ENCODE results near the gene C22orf42.
A peak's percentile ranks its signal among the peaks of the same experiment; 100 is the strongest.

Gene C22orf42, protein sequence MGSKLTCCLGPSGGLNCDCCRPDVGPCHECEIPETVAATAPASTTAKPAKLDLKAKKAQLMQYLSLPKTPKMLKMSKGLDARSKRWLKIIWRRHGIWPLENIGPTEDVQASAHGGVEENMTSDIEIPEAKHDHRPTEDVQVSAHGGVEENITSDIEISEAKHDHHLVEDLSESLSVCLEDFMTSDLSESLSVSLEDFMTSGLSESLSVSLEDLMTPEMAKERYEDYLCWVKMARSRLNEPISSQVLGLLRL

DNA sequence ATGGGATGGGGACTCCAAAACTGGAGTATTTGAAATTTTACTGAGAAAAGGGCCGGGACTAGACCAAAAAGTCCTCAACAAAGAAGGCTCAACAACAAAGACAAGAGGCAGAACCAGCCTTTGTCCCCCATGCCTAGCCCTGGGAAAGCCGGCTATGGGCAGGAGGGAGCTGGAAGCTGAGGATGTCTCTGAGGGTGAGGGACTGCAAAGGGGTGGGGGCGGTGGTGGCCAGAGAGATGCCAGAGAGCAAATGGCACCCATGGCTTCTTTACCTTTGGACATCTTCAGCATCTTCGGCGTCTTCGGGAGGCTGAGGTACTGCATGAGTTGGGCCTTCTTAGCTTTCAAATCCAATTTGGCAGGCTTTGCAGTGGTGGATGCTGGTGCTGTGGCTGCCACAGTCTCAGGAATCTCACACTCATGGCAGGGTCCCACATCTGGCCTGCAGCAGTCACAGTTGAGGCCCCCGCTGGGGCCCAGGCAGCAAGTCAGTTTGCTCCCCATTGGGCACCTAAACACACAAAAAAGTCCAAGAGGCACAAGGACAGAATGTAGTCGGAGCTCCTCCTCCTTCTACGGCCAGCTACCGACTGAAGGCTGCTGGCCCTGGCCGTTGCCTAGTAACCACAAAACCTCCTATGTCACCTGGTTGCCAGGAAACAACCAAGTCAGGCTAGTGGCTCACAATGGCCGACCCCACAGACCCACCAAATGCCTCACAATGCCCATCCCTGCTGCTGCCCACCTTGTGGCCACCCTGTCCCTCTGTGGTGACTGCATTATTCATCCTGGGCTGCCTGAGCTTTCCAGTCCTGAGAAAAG, at the start of gene C22orf42:
Gene C22orf42, minus strand, starts transcription at position 592 of the 822 bp plus-strand sequence. Its CDS starts 88 bp downstream, at position 504.
- no peaks in the 10 kb centered on the region for H3K9me3 Mint-ChIP-seq
- no peak within 1 kb of the TSS for H3K4me3 Mint-ChIP-seq
- H3K27ac Mint-ChIP-seq: no peak within 1 kb of the TSS
- H3K4me1 Mint-ChIP-seq (ENCODE audit: low read depth): peaks cover 3% of the 10 kb centered on the region
- no peaks in the 10 kb centered on the region for H3K36me3 Mint-ChIP-seq (ENCODE audit: low read depth)
- peaks cover 3% of the 10 kb centered on the region for H3K27me3 Mint-ChIP-seq
- intact Hi-C loops (cut with micrococcal nuclease): no loop called here

DNA sequence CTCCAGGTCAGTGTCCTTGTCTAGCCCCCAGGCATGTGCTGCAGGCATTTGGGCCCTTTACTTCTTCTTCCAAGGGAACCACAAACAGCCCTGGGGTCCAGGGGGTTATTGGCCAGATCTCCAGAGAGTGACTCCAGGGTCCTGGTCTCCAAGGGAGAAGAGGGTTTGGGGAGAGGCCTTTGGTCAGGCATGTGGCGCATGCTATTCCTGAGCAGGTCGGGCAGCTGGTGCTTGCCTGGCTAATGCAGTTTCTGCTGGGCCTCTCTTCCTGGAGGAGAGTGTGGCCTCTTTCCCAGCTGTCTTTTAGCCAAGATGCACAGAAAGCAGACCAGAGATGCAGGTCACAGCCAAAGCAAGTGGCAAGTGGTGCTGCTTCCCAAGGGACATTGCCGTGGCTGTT, 49.6 kb upstream of the C22orf42 start:
- Mint-ChIP-seq H3K9me3 (no peaks in the 10 kb centered on the region), H3K27me3 (peaks cover 24% of the 10 kb centered on the region), H3K4me1 (ENCODE audit: low read depth) (peaks cover 58% of the 10 kb centered on the region), H3K36me3 (ENCODE audit: low read depth) (no peaks in the 10 kb centered on the region), H3K27ac (no peak overlapping the region), H3K4me3 (no peak overlapping the region)
- intact Hi-C loops (cut with micrococcal nuclease): no loop called here

DNA sequence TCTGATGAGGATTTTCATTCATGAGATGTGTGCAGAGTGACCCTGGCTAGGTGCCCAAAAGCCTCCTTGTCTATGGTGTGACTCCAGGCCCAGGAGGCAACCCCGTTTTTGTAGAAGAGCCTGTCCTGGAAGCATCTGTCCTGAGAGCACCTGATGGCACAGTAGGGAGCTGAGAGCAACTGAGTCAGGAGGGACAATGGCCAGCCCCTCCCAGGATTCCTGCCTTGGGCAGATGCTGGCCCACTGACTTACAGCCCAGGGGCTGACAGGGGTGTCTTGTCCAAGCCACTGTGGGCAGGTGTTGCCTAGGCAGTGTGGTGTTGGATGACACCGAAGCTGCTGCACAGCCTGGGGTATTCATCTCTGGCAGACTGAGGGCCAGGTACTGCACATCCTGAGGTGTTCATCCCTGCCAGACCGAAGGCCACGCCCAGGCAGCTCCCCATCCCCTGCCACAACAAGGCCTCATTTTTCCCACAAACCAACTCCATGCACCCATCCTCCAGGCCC, 48.9 kb upstream of the C22orf42 start:
- Mint-ChIP-seq H3K36me3 (ENCODE audit: low read depth) (no peaks in the 10 kb centered on the region), H3K27me3 (peaks cover 30% of the 10 kb centered on the region), H3K4me3 (no peak overlapping the region), H3K27ac (no peak overlapping the region), H3K9me3 (no peaks in the 10 kb centered on the region), H3K4me1 (ENCODE audit: low read depth) (peaks cover 65% of the 10 kb centered on the region)
- intact Hi-C loops (cut with micrococcal nuclease): no loop called here

DNA sequence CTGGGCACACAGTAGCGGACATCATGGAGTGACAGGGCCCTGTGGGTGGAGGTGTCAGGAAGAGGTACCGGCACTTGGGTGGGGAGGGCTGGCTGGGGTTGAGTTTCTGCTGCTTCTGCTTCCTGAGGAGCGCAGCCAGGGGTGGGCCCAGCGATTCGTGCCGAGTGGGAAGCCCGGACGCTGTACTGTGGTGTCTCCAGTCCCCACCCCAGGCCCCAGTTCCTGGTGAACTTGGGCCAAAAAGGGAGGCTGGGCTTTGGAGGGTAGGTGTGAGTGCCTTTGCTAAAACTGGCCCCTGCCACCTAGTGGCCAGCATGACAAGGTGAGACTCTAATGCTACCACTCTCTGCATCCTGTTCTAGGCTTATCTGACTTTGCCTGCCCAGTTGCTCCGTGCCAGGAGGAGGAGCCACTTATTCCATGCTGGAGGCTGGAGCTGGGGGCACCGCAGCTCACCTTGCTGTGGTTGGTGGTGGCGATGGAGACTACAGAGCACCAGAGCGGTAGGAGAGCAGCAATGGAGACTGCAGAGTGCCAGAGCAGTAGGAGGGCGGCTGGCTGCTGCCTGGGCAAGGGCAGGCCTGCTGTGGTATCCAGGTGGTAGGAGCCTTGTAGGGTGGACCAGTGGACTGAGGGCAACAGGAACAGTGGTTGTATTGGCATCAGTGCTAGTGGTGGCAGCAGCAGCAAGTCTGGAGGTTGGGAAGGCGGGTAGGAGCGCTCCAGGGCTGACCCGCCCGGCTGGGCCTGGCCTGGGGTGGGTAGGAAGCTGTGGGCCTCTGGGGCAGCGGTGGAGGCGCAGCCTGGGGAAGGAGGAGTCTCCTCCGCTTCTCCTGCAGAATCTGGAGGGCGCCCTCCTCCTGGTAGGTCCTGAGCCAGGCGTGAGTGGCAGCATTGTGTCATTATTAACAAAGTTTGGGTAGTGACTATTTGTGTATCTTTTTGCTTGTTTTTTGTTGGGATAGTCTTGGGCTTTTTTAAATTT, 48.0 kb upstream of the C22orf42 start:
- Mint-ChIP-seq H3K36me3 (ENCODE audit: low read depth) (no peaks in the 10 kb centered on the region), H3K4me1 (ENCODE audit: low read depth) (peaks cover 74% of the 10 kb centered on the region), H3K9me3 (no peaks in the 10 kb centered on the region), H3K27ac (peak overlapping the region; percentile 71), H3K4me3 (no peak overlapping the region), H3K27me3 (peaks cover 39% of the 10 kb centered on the region)
- intact Hi-C loops (cut with micrococcal nuclease): no loop called here

DNA sequence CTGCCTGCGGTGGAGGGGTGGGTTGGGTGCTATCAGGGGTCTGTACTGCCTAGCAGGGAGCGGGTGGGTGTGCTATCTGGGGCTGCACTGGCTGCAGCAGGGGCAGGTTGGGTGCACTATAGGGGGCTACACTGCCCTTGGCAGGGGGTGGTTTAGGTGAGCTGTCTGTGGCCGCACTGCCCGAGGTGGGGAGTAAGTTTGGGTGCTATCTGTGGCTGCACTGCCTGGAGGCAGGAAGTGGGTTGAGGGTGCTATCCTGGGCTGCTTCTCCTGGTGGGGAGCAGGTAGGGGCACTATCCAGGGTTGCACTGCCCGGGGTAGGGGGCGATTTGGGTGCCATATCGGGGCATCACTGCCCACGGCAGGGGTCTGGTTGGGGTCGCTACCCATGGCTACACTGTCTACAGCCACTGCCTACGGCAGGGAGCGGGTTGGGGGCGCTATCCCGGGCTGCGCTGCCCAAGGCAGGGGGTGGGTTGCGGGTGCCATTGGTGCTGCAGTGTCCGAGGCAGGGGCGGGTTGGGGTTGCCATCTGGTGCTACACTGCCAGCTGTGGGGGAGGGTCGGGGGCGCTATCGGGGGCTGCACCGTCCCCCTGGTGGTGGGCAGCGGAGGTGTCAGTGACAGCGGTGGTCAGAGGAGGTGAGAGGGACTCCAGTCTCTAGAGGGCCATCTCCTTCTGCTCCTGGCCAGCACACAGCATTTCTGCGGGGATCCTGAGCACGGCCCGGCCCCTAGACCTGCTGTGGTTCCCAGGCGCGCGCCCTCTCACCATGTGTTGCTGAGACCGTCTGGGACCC, 47.1 kb upstream of the C22orf42 start:
- no peak overlapping the region for H3K4me3 Mint-ChIP-seq
- H3K9me3 Mint-ChIP-seq: no peaks in the 10 kb centered on the region
- intact Hi-C loops (cut with micrococcal nuclease): no loop called here
- H3K27ac Mint-ChIP-seq: peak overlapping the region; percentile 71
- no peaks in the 10 kb centered on the region for H3K36me3 Mint-ChIP-seq (ENCODE audit: low read depth)
- peaks cover 42% of the 10 kb centered on the region for H3K27me3 Mint-ChIP-seq
- peaks cover 68% of the 10 kb centered on the region for H3K4me1 Mint-ChIP-seq (ENCODE audit: low read depth)

DNA sequence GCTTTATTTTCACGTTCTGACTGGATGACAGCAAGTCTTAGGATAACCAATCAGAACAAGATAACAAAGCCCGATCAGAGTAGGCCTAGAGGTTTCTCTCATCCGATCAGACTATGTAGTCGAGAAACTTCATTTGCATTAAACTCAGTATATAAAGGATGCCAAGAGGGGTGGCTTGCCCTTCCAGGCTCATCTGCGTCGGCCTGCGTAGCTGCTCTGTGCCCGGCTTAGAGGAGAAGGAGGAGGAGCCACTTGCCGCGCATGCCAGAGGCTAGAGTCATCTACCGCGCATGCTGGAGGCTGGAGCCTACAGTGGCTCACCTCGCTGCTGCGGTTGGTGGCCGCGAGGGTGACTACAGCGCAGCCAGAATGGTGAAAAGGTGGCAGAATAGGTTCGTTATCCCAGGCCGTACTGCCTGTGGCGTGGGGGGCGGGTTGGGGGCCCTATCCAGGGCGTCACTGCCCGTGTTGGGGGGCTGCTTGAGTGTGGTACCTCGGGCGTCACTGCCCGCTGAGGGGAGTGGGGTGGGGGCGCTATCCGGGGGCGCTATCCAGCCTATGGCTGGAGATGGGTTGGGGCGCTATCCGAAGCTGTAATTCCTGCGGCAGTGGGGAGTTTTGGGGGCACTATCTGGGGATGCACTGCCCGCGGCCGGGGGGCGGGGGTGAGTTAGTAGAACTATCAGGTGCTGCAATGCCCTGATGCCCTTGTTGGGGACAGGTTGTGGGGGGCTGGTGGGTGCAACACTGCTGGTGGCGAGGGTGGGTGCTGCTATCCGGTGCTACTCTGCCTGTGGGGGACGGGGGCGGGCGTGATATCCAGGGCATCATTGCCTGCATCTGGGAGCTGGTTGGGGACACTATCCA, 46.0 kb upstream of the C22orf42 start, which contains the start of gene RFPL2:
Gene RFPL2, minus strand, starts transcription at position 218 of the 867 bp plus-strand sequence. CDS start 2,622 bp downstream, outside the sequence.
- Mint-ChIP-seq H3K9me3 (no peaks in the 10 kb centered on the region), H3K27ac (no peak within 1 kb of the TSS), H3K36me3 (ENCODE audit: low read depth) (no peaks in the 10 kb centered on the region), H3K4me3 (peak within 1 kb of the TSS; percentile 39), H3K27me3 (peaks cover 48% of the 10 kb centered on the region), H3K4me1 (ENCODE audit: low read depth) (peaks cover 57% of the 10 kb centered on the region)
- intact Hi-C loops (cut with micrococcal nuclease): no loop called here

DNA sequence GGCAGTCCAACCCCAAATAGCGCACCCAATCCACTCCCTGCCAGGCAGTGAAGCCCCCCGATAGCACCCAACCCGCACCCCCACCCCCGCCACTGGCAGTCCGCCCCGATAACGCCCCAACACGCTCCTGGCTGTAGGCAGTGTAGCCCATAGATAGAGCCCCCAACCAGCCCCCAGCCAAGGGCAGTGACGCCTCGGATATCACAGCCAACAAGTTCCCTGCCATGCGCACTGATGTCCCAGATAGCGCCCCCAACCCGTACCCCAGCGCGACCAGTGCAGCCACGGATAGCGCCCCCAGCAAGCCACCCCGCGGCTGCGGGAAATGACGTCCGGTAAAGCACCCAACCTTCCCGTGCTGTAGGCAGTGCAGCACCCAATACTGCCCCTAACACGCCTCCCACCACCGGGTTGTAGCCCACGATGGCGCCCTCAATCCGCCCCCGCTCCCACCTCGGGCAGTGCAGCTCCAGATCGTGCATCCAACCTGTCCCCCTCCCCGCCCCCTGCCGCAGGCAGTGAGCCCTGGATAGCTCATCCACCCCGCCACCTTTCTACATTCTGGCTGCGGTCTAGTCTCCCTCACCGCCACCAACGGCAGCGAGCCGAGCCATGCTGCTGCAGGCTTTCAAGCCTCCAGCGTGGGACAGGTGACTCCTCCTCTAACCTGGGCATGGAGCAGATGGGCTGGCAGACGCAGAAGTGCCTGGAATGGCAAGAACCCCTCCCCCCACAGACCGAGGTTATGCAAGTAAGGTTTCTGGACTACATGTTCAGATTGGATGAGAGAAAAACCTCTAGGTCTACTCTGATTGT, 45.1 kb upstream of the C22orf42 start:
- peak overlapping the region; percentile 27 for H3K4me3 Mint-ChIP-seq
- intact Hi-C loops (cut with micrococcal nuclease): no loop called here
- H3K9me3 Mint-ChIP-seq: no peaks in the 10 kb centered on the region
- no peaks in the 10 kb centered on the region for H3K36me3 Mint-ChIP-seq (ENCODE audit: low read depth)
- H3K27me3 Mint-ChIP-seq: peaks cover 52% of the 10 kb centered on the region
- H3K27ac Mint-ChIP-seq: no peak overlapping the region
- peaks cover 52% of the 10 kb centered on the region for H3K4me1 Mint-ChIP-seq (ENCODE audit: low read depth)

DNA sequence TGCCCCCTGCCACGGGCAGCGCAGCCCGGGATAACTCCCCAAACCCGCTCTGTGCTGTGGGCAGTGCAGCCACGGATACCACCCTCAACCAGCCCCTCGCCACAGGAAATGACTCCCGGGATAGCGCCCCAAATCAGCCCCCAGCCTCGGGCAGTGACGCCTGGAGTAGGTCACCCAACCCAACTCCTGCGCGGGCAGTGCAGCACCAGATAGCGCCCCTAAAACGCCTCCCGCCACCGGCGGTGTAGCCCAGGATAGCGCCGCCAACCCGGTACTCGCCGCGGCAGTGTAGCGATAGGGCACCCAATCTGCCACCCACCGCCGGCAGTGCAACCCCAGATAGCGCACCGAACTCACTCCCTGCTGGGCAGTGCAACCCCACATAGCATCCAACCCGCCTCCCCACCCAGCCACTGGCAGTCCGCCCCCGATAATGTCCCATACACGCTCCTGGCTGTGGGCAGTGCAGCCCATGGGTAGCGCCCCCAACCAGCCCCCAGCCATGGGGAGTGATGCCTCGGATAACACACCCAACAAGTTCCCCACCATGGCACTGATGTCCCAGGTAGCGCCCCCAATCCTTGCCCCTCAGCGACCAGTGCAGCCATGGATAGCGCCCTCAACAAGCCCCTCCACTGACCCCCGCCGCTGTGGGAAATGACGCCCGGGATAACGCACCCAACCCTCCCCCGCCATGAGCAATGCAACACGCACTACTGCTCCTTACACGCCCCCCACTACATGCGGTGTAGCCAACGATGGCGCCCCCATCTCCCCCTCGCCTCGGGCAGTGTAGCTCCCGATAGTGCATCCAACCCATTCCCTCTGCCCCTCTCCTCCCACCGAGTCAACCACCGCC, 44.3 kb upstream of the C22orf42 start:
- no peaks in the 10 kb centered on the region for H3K9me3 Mint-ChIP-seq
- H3K27ac Mint-ChIP-seq: no peak overlapping the region
- peak overlapping the region; percentile 46 for H3K4me3 Mint-ChIP-seq
- H3K4me1 Mint-ChIP-seq (ENCODE audit: low read depth): peaks cover 49% of the 10 kb centered on the region
- intact Hi-C loops (cut with micrococcal nuclease): loop anchor here (2.0 kb wide), 1 partner anchor 61 kb away; no protein-coding TSS in a partner anchor
- H3K27me3 Mint-ChIP-seq: peaks cover 56% of the 10 kb centered on the region
- H3K36me3 Mint-ChIP-seq (ENCODE audit: low read depth): no peaks in the 10 kb centered on the region

DNA sequence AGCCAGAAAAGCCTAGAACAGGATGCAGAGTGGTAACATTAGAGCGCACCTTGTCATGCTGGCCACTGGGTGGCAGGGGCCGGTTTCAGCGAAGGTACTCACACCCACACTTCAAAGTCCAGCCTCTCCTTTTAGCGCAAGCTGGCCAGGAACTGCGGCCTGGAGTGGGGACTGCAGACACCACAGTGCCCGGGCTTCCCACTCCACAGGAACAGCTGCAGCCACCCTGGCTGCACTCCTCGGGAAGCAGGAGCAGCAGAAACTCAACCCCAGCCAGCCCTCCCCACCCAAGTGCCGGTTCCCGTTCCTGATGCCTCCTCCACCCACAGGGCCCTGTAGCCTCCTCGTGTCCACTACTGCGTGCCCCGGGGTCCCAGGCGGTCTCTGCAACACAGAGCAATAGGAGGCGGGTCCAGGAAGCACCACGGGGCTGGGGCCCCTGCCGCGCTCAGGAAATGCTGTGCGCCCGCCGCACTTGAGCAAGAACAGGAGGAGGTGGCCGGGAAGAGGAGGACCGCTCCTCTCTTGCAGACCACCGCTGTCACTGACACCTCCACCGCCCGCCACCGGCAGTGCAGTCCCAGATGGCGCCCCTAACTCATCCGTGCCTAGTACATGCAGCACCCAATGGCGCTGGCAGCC, 43.6 kb upstream of the C22orf42 start:
- no peak overlapping the region for H3K27ac Mint-ChIP-seq
- H3K4me3 Mint-ChIP-seq: peak overlapping the region; percentile 46

DNA sequence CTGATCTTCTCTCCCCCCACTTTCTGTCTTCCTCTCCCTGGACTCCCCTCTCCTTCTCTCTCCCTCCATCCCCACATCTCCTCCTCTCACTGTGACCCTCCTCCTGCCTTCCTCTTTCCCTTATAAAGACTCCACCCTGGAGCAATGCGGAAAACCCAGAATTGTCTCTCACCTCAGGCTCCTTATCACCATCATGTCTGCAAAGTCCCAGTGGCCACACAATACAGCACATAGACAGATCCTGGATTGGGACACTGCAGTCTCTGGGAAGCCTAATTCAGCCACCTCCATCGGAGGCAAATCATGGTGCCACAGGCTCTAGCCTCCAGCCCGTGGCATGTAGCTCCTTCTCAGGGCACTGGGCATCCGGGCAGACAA, 43.0 kb upstream of the C22orf42 start:
- intact Hi-C loops (cut with micrococcal nuclease): loop anchor here (2.0 kb wide), 1 partner anchor 63 kb away; no protein-coding TSS in a partner anchor
- no peaks in the 10 kb centered on the region for H3K9me3 Mint-ChIP-seq
- H3K36me3 Mint-ChIP-seq (ENCODE audit: low read depth): no peaks in the 10 kb centered on the region
- no peak overlapping the region for H3K4me3 Mint-ChIP-seq
- H3K4me1 Mint-ChIP-seq (ENCODE audit: low read depth): peaks cover 42% of the 10 kb centered on the region
- no peak overlapping the region for H3K27ac Mint-ChIP-seq
- peaks cover 63% of the 10 kb centered on the region for H3K27me3 Mint-ChIP-seq

More for the DNA sequence above, 43.6 kb upstream of the C22orf42 start:
- H3K4me1 Mint-ChIP-seq (ENCODE audit: low read depth): peaks cover 47% of the 10 kb centered on the region
- peaks cover 61% of the 10 kb centered on the region for H3K27me3 Mint-ChIP-seq
- no peaks in the 10 kb centered on the region for H3K36me3 Mint-ChIP-seq (ENCODE audit: low read depth)
- intact Hi-C loops (cut with micrococcal nuclease): loop anchor here (2.0 kb wide), 1 partner anchor 62 kb away; no protein-coding TSS in a partner anchor
- H3K9me3 Mint-ChIP-seq: no peaks in the 10 kb centered on the region

Data from dendritic cell treated with granulocyte-macrophage colony-stimulating factor and Interleukin-4, amounts not matched to agents 40 ng/mL and 50 ng/mL, for 4 days (primary cell).